Left cardiac atrium (tissue), 4 donors: ENCODE data around the gene ZNF280C. TPM values are rescaled to one million over a fixed set of nuclear protein-coding genes. Genes with fewer than 3 reads are reported as not detected.
A peak's percentile ranks its signal among the peaks of the same experiment; 100 is the strongest.

Experiments
- ATAC-seq, 2 donors: fragments of 200-7000 bp; cut with Tn5 transposase; one replicate each; pipeline ENCODE4 v1.9.1; 2020; ENCODE audit warnings: mild to moderate bottlenecking in 2 of 2, moderate library complexity in 2 of 2
- DNase-seq: peaks from one replicate; pipeline ENCODE4 v3.0.0-alpha.2; 2020
- intact Hi-C, 2 donors: fragments of 100-400 bp; cut with DNase I; formaldehyde crosslinking; loops; one replicate each; pipeline versions ENCODE4 v1.14.1 to v1.15.1; 2022 to 2023
- total RNA-seq, 2 donors: library from RNA; stranded (reverse); fragmentation: NEBNext Ultra II Directional; extraction: Animal tissue kit (Norgen Biotek cat#: 25700); gene quantifications; one replicate each; pipeline ENCODE4 v1.2.1, GENCODE V29; 2021
- donor health status: DM: no; HTN: yes; CAD: no.
- donor health status: DM: no; HTN: yes; CAD: no; lungs with severe emphysema.
- donor health status: DM: yes; HTN: yes; CAD: no.
- donor health status: Dilated cardiomyopathy.

ZNF280C gene
- total RNA-seq, 2 donors from 2014 or later = 2.1 to 2.3 TPM

DNA sequence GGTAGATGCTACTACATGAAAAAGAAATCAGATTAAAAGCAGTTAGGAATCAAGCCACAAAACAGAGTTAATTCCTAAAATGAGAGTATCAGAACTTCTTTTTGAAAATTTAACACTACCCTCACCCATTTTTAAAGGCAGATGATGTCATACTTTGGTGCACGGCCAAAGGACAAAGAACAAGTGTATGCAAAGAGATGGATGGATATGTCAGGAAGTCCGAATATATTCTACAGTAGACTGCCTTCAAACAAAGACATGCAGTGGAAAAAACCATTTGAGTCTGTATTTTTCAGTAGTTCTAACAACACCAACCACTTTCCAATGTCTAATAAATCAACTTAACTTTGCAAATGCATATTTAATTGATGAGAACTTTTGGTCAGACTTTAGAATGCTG lies 105.3 kb downstream of the ZNF280C start:
- DNase-seq (no peak), ATAC-seq (no peak)
- intact Hi-C loops = loop anchor here in 1 of 2 donors (5.0 kb wide), 1 partner anchor 36 kb away; no protein-coding TSS in a partner anchor

DNA sequence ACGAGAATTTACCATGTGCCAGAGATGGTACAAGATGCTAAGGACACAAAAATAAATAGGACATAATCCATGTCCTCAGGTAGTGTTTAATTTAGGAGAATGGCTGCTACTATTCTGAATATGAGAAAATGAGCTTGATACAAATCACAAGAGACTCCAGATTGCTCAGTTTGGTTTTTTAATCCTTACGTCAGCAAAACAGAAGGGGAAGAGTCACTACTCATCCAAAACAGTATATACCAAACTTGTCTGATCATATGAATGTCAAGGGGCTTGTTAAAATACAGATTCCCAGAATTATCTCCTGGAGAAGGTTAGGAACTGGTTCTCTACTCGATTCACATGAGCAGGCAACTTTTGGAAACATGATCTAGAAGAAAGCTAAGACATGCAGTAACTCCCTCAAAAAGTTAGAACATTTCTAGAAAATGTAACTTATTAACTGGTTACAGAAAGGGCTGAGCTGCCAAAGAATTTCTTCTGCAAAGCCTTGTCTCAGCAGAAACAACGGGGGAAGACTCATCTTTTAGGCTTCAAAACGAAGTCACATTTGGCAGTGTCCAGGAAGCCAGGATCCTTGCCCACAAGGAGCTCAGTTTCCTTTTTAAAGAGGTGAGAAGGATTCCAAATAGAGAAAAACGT lies 106.5 kb downstream of the ZNF280C start:
- intact Hi-C loops = loop anchor here in 1 of 2 donors (5.0 kb wide), 1 partner anchor 35 kb away; no protein-coding TSS in a partner anchor
- DNase-seq (no peak), ATAC-seq (no peak)

GRCh38 chrX:130159776-130160175 lies 108.9 kb downstream of the ZNF280C start:
- intact Hi-C loops = loop anchor here in 1 of 2 donors (5.0 kb wide), 1 partner anchor 32 kb away; no protein-coding TSS in a partner anchor
- no peak for ATAC-seq
- DNase-seq = no peak

GRCh38 chrX:130158311-130158710 lies 110.4 kb downstream of the ZNF280C start:
- intact Hi-C loops = no loop called here
- no peak for DNase-seq
- no peak for ATAC-seq

GRCh38 chrX:130155564-130155963 lies 113.1 kb downstream of the ZNF280C start:
- intact Hi-C loops = no loop called here
- peak in 1 of 2 donors; percentile 85 for ATAC-seq

More at GRCh38 chrX:130155564-130155963, 113.1 kb downstream of the ZNF280C start:
- DNase-seq = no peak

Other genes starting within 250 kb of the ZNF280C start
- 1 to 10 TPM; 4.2 to 6.4 TPM for gene ELF4, start 158.4 kb downstream of the ZNF280C start, total RNA-seq
- 10 to 100 TPM; 83.1 to 99.9 TPM for gene AIFM1, start 103.1 kb downstream of the ZNF280C start, total RNA-seq
- gene RAB33A, start 96.9 kb downstream of the ZNF280C start, total RNA-seq = 10 to 100 TPM in 1 of 2 donors, 1 to 10 TPM in 1; 3.8 to 19.2 TPM
- gene SLC25A14, start 71.0 kb upstream of the ZNF280C start, total RNA-seq = 1 to 10 TPM; 5.5 to 6.5 TPM
- not detected for gene GPR119, start 116.8 kb upstream of the ZNF280C start, total RNA-seq
- gene RBMX2, start 133.1 kb upstream of the ZNF280C start, total RNA-seq = 10 to 100 TPM; 11.5 to 12.8 TPM